K562 (cell line): ENCODE data around the gene TAMALIN. TPM values are rescaled to one million over a fixed set of nuclear protein-coding genes. Genes with fewer than 3 reads are reported as not detected.

Source experiments
- ATF7 ChIP-seq: fragments of 450-650 bp; IDR thresholded peaks from 2 replicates; pipeline ENCODE4 v1.7.1; 2014; ENCODE audit warnings: mild to moderate bottlenecking, moderate library complexity
- BMI1 ChIP-seq: fragments of 150-350 bp; IDR thresholded peaks from 2 replicates; pipeline ENCODE4 v1.6.1; 2014; ENCODE audit warnings: low read length
- EP300 ChIP-seq: IDR thresholded peaks from 2 replicates; pipeline ENCODE4 v1.6.1; 2012; ENCODE audit warnings: low read length, improper control_type of control experiment
- GTF2A2 ChIP-seq: IDR thresholded peaks from 2 replicates; pipeline ENCODE4 v1.6.1; 2016; ENCODE audit warnings: mild to moderate bottlenecking, missing genetic modification characterization, missing compliant biosample characterization
- JUND ChIP-seq, 2 experiments: IDR thresholded peaks; 2 replicates in 1 of 2; 3 replicates in 1 of 2; pipeline ENCODE4 v1.6.1; 2011; ENCODE audit warnings: borderline replicate concordance in 2 of 2, low read depth in 2 of 2, low read length in 2 of 2, improper control_type of control experiment in 1 of 2, missing biosample characterization in 1 of 2, missing genetic modification characterization in 1 of 2, missing genetic modification reagents in 1 of 2
- MAFG ChIP-seq: fragments of 450-650 bp; conservative IDR thresholded peaks from 2 replicates; pipeline ENCODE4 v1.6.1; 2016; ENCODE audit warnings: missing genetic modification characterization, missing compliant biosample characterization
- NRF1 ChIP-seq, 2 experiments: fragments of 450-650 bp; IDR thresholded peaks in 1 of 2; conservative IDR thresholded peaks in 1 of 2; 2 replicates each; pipeline ENCODE4 v1.6.1; 2014; ENCODE audit warnings: mild to moderate bottlenecking in 2 of 2
- PTRF ChIP-seq: fragments of 450-650 bp; IDR thresholded peaks from 2 replicates; pipeline ENCODE4 v1.6.1; 2016; ENCODE audit warnings: mild to moderate bottlenecking, missing genetic modification characterization, missing compliant biosample characterization
- SMC3 ChIP-seq: conservative IDR thresholded peaks from 2 replicates; pipeline ENCODE4 v1.6.1; 2011; ENCODE audit warnings: low read depth, low read length, improper control_type of control experiment; ENCODE audit not compliant: insufficient read depth
- U2AF1 ChIP-seq: fragments of 200-400 bp; formaldehyde crosslinking; optimal IDR thresholded peaks from 2 replicates; pipeline ENCODE3; 2017; ENCODE audit warnings: mild to moderate bottlenecking, low read depth, low read length, moderate library complexity
- ZNF146 ChIP-seq: IDR thresholded peaks from one replicate; pipeline ENCODE4 v1.6.1; 2018; ENCODE audit warnings: missing compliant biosample characterization; ENCODE audit not compliant: unreplicated experiment
- ZNF354B ChIP-seq: fragments of 250-450 bp; sonication (Bioruptor Pico); IDR thresholded peaks from 2 replicates; pipeline ENCODE4 v1.4.0; 2020
- polyA plus RNA-seq, 8 experiments: library from polyadenylated mRNA; depleted of rRNA in 4 of 8; stranded (reverse) in 5 of 8; unstranded in 3 of 8; fragments of >200 nt; fragmentation: Nextera tagmentation in 2 of 8; fragmentation: Illumina TruSeq in 1 of 8; extraction: Ambion mirVana in 2 of 8; extraction: Trizol in 1 of 8; gene quantifications; 2 replicates each; pipeline versions ENCODE4 v1.2.1 to v1.2.3, GENCODE V29; 2011 to 2014; ENCODE audit warnings: inconsistent platforms in 1 of 8, missing spikeins in 1 of 8
- total RNA-seq, 7 experiments: library from RNA; depleted of rRNA in 6 of 7; stranded (reverse); fragments of >200 nt in 6 of 7; fragmentation: Illumina TruSeq in 2 of 7; extraction: Trizol in 2 of 7; gene quantifications; 2 replicates each; pipeline versions ENCODE4 v1.2.1 to v1.2.3, GENCODE V29; 2011 to 2021; ENCODE audit warnings: low replicate concordance in 1 of 7
- TF ChIP-seq, protein P1 (sequence below): fragments of 450-650 bp; IDR thresholded peaks from 2 replicates; pipeline ENCODE4 v1.6.1; 2016; ENCODE audit warnings: mild to moderate bottlenecking, moderate library complexity
- TF ChIP-seq, protein P2 (sequence below): sonication (generic); formaldehyde crosslinking; IDR thresholded peaks from 2 replicates; pipeline ENCODE4 v1.8.0; 2022; ENCODE audit warnings: missing genetic modification reagents, mild to moderate bottlenecking, borderline replicate concordance

The TAMALIN gene
- total and polyA plus RNA-seq, 9 of the 15 experiments (the other 6 are each of a cell fraction or from before 2014, with no cell fraction given) = 0.74 to 2.2 (median 1.5) TPM; not detected in 2

DNA sequence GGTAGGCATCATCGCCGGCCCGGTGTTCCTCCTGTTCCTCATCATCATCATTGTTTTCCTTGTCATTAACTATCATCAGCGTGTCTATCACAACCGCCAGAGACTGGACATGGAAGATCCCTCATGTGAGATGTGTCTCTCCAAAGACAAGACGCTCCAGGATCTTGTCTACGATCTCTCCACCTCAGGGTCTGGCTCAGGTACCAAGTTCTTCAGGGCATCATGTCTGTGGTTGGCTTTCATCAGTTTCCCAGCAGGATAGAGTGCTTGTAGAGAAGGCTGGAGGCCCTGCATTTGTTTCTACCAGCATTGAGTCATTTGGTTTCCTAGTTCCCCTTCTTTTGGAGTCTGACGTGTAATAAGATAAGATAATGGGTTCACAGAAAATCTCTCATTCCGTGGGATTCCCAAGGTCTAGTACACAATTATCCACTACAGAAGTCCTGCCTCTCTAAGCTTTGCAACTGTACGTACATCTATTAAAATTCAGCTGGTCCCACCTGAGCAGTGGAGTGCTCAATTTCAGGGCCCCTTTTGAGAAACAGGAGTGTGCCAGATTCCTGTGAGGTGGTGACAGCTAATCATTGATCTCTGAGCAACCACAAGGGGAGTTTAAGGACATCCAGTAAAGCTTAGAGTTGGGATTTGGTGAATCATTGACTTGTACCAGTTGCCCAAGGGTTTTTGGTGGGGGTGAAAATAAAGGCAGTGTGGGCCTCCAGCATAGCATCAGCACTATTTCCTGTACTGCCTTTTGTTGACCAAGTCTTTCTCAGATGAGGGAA is 30.2 kb upstream of the TAMALIN start (continued):
- TF ChIP-seq, protein P1, sequence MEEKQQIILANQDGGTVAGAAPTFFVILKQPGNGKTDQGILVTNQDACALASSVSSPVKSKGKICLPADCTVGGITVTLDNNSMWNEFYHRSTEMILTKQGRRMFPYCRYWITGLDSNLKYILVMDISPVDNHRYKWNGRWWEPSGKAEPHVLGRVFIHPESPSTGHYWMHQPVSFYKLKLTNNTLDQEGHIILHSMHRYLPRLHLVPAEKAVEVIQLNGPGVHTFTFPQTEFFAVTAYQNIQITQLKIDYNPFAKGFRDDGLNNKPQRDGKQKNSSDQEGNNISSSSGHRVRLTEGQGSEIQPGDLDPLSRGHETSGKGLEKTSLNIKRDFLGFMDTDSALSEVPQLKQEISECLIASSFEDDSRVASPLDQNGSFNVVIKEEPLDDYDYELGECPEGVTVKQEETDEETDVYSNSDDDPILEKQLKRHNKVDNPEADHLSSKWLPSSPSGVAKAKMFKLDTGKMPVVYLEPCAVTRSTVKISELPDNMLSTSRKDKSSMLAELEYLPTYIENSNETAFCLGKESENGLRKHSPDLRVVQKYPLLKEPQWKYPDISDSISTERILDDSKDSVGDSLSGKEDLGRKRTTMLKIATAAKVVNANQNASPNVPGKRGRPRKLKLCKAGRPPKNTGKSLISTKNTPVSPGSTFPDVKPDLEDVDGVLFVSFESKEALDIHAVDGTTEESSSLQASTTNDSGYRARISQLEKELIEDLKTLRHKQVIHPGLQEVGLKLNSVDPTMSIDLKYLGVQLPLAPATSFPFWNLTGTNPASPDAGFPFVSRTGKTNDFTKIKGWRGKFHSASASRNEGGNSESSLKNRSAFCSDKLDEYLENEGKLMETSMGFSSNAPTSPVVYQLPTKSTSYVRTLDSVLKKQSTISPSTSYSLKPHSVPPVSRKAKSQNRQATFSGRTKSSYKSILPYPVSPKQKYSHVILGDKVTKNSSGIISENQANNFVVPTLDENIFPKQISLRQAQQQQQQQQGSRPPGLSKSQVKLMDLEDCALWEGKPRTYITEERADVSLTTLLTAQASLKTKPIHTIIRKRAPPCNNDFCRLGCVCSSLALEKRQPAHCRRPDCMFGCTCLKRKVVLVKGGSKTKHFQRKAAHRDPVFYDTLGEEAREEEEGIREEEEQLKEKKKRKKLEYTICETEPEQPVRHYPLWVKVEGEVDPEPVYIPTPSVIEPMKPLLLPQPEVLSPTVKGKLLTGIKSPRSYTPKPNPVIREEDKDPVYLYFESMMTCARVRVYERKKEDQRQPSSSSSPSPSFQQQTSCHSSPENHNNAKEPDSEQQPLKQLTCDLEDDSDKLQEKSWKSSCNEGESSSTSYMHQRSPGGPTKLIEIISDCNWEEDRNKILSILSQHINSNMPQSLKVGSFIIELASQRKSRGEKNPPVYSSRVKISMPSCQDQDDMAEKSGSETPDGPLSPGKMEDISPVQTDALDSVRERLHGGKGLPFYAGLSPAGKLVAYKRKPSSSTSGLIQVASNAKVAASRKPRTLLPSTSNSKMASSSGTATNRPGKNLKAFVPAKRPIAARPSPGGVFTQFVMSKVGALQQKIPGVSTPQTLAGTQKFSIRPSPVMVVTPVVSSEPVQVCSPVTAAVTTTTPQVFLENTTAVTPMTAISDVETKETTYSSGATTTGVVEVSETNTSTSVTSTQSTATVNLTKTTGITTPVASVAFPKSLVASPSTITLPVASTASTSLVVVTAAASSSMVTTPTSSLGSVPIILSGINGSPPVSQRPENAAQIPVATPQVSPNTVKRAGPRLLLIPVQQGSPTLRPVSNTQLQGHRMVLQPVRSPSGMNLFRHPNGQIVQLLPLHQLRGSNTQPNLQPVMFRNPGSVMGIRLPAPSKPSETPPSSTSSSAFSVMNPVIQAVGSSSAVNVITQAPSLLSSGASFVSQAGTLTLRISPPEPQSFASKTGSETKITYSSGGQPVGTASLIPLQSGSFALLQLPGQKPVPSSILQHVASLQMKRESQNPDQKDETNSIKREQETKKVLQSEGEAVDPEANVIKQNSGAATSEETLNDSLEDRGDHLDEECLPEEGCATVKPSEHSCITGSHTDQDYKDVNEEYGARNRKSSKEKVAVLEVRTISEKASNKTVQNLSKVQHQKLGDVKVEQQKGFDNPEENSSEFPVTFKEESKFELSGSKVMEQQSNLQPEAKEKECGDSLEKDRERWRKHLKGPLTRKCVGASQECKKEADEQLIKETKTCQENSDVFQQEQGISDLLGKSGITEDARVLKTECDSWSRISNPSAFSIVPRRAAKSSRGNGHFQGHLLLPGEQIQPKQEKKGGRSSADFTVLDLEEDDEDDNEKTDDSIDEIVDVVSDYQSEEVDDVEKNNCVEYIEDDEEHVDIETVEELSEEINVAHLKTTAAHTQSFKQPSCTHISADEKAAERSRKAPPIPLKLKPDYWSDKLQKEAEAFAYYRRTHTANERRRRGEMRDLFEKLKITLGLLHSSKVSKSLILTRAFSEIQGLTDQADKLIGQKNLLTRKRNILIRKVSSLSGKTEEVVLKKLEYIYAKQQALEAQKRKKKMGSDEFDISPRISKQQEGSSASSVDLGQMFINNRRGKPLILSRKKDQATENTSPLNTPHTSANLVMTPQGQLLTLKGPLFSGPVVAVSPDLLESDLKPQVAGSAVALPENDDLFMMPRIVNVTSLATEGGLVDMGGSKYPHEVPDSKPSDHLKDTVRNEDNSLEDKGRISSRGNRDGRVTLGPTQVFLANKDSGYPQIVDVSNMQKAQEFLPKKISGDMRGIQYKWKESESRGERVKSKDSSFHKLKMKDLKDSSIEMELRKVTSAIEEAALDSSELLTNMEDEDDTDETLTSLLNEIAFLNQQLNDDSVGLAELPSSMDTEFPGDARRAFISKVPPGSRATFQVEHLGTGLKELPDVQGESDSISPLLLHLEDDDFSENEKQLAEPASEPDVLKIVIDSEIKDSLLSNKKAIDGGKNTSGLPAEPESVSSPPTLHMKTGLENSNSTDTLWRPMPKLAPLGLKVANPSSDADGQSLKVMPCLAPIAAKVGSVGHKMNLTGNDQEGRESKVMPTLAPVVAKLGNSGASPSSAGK = no peak
- TF ChIP-seq JUND (IDR thresholded peaks at IDR 0.05; ENCODE audit: borderline replicate concordance, low read depth, low read length) (peak; percentile 26; the same call in 1 of the 2 replicates), JUND (tag; IDR thresholded peaks at IDR 0.05; ENCODE audit: borderline replicate concordance, low read depth, low read length) (peak; percentile 49; the same call in 2 of the 3 replicates), NRF1 (conservative IDR thresholded peaks at IDR 0.05 in 1 of 2, IDR thresholded peaks at IDR 0.05 in 1 of 2) (no peak), ZNF354B (CRISPR knock-in tag) (no peak), SMC3 (no peak), ATF7 (peak; percentile 37; the same call in 1 of the 2 replicates), BMI1 (no peak), MAFG (tag) (no peak), EP300 (no peak), GTF2A2 (tag) (no peak), U2AF1 (no peak), PTRF (tag) (no peak), ZNF146 (no peak)
- TF ChIP-seq, protein P2, sequence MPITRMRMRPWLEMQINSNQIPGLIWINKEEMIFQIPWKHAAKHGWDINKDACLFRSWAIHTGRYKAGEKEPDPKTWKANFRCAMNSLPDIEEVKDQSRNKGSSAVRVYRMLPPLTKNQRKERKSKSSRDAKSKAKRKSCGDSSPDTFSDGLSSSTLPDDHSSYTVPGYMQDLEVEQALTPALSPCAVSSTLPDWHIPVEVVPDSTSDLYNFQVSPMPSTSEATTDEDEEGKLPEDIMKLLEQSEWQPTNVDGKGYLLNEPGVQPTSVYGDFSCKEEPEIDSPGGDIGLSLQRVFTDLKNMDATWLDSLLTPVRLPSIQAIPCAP (CRISPR knock-in tag) = no peak
